ENCODE data around the gene RPH3AL. TPM values are rescaled to one million over a fixed set of nuclear protein-coding genes. Genes with fewer than 3 reads are reported as not detected.

RPH3AL gene
- total and polyA plus RNA-seq, 7 donors = 3.7 to 18.5 (median 9.7) TPM

DNA sequence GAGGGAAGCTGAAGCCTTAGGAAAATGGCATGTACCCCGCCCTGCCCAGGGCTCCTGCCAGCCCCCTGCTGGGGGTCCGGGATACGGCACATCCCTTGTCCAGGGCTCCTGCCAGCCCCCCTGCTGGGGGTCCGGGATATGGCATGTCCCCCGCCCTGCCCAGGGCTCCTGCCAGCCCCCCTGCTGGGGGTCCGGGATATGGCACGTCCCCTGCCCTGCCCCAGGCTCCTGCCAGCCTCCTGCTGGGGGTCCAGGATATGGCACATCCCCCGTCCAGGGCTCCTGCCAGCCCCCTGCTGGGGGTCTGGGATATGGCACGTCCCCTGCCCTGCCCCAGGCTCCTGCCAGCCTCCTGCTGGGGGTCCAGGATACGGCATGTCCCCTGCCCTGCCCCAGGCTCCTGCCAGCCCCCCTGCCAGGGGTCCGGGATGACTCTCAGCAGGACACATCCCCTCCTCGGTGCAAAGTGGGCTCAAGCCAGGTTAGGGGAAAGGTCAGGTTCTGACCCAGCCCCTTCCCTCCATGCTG is 43.2 kb downstream of the RPH3AL start:
- Histone ChIP-seq H3K4me1 (no peaks in the 10 kb centered on the region), H3K27me3 (ENCODE audit: insufficient read depth in 3 of 3, low read length in 2 of 3) (no peaks in the 10 kb centered on the region), H3K36me3 (ENCODE audit: insufficient read depth in 1 of 2, low read depth in 1 of 2) (no peaks in the 10 kb centered on the region), H3K9me3 (no peaks in the 10 kb centered on the region), H3K4me3 (no peak overlapping the region), H3K27ac (no peak overlapping the region)
- 46 to 57% (median 51%) methylated on average over 7 to 12 of the region's 12 CpGs for WGBS, 3 donors
- peak in 1 of 2 donors; percentile 49 for DNase-seq
- ATAC-seq = no peak
- TF ChIP-seq, protein P1, sequence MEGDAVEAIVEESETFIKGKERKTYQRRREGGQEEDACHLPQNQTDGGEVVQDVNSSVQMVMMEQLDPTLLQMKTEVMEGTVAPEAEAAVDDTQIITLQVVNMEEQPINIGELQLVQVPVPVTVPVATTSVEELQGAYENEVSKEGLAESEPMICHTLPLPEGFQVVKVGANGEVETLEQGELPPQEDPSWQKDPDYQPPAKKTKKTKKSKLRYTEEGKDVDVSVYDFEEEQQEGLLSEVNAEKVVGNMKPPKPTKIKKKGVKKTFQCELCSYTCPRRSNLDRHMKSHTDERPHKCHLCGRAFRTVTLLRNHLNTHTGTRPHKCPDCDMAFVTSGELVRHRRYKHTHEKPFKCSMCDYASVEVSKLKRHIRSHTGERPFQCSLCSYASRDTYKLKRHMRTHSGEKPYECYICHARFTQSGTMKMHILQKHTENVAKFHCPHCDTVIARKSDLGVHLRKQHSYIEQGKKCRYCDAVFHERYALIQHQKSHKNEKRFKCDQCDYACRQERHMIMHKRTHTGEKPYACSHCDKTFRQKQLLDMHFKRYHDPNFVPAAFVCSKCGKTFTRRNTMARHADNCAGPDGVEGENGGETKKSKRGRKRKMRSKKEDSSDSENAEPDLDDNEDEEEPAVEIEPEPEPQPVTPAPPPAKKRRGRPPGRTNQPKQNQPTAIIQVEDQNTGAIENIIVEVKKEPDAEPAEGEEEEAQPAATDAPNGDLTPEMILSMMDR (IDR thresholded peaks at IDR 0.05) = peak; percentile 36
- intact Hi-C loops (cut with DNase I) = no loop called here

- TF ChIP-seq, protein P1 (IDR thresholded peaks at IDR 0.05) = no peak
- Histone ChIP-seq H3K27me3 (ENCODE audit: insufficient read depth in 3 of 3, low read length in 2 of 3) (no peaks in the 10 kb centered on the region), H3K4me3 (no peak overlapping the region), H3K4me1 (no peaks in the 10 kb centered on the region), H3K36me3 (ENCODE audit: insufficient read depth in 1 of 2, low read depth in 1 of 2) (no peaks in the 10 kb centered on the region), H3K9me3 (no peaks in the 10 kb centered on the region), H3K27ac (no peak overlapping the region)
- 64 to 68% (median 64%) methylated on average over 22 of the region's 22 CpGs for WGBS, 3 donors
- ATAC-seq = no peak
- DNase-seq = peak; percentile 73 to 81
- intact Hi-C loops (cut with DNase I) = no loop called here
Measured at GRCh38 chr17:307741-308507, 44.7 kb downstream of the RPH3AL start.

- TF ChIP-seq, protein P1 (IDR thresholded peaks at IDR 0.05) = no peak
- Histone ChIP-seq H3K36me3 (ENCODE audit: insufficient read depth in 1 of 2, low read depth in 1 of 2) (no peaks in the 10 kb centered on the region), H3K27ac (no peak overlapping the region), H3K4me3 (no peak overlapping the region), H3K9me3 (no peaks in the 10 kb centered on the region), H3K4me1 (no peaks in the 10 kb centered on the region), H3K27me3 (ENCODE audit: insufficient read depth in 3 of 3, low read length in 2 of 3) (no peaks in the 10 kb centered on the region)
- ATAC-seq (no peak), DNase-seq (peak in 1 of 2 donors; percentile 46)
- 83 to 90% (median 88%) methylated on average over 11 to 16 of the region's 16 CpGs for WGBS, 3 donors
- intact Hi-C loops (cut with DNase I) = no loop called here
Measured at GRCh38 chr17:307295-307691, 45.3 kb downstream of the RPH3AL start.

DNA sequence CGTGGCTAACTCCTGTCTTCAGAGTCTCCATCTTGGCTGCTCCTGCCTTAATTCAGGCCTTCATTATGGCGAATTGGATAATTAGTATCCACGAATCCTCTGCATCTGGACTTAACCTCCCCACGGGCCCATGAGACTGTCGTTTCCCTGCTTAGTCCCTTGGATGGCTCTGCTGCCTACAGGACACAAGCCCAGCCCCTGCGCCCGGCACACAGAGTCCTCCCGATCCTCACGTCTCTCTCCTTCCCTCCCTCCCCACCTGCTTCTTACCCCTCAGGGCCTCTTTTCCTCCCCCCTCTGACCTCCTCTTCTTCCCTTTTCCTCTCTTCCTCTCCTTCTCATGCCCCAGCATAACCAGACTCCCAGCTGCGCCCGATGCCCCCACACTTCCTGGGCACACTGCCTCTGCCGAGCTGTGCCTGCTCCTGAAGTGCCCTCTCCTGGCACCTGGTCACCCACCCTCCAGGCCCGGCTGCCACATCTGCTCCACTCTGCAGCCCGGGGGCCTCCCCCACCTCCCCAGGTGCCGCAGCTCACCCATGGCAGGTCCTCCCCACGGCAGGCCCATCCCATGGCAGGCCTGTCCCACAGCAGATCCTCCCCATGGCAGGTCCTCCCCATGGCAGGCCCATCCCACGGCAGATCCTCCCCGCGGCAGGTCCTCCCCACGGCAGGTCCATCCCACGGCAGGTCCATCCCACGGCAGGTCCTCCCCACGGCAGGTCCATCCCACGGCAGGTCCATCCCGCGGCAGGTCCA is 45.9 kb downstream of the RPH3AL start:
- DNase-seq = peak in 1 of 2 donors; percentile 49
- Histone ChIP-seq H3K36me3 (ENCODE audit: insufficient read depth in 1 of 2, low read depth in 1 of 2) (no peaks in the 10 kb centered on the region), H3K27me3 (ENCODE audit: insufficient read depth in 3 of 3, low read length in 2 of 3) (no peaks in the 10 kb centered on the region), H3K4me3 (no peak overlapping the region), H3K4me1 (peaks cover under 1% of the 10 kb centered on the region), H3K9me3 (no peaks in the 10 kb centered on the region), H3K27ac (no peak overlapping the region)
- 87 to 90% (median 89%) methylated on average over 19 to 25 of the region's 26 CpGs for WGBS, 3 donors
- no peak for ATAC-seq
- TF ChIP-seq, protein P1 (IDR thresholded peaks at IDR 0.05) = no peak
- intact Hi-C loops (cut with DNase I) = no loop called here

All from psoas muscle (tissue), 8 donors.